ENCODE data around the gene RHBDD2.
"Not testable (repeated sequence)": the region's sequence is repeated elsewhere in the genome, so short reads cannot be mapped to it uniquely, and the experiment has no call there.

The RHBDD2 gene

GRCh38 chr7:75866489-75867389 lies 12.1 kb upstream of the RHBDD2 start:
- DNase-seq (ENCODE audit: low spot score): peak; percentile 72

- no peak for DNase-seq (ENCODE audit: low spot score)
Measured at GRCh38 chr7:75867390-75867717, 11.5 kb upstream of the RHBDD2 start.

GRCh38 chr7:75868153-75868552 lies 10.7 kb upstream of the RHBDD2 start:
- no peak for DNase-seq (ENCODE audit: low spot score)

GRCh38 chr7:75869776-75870379 lies 9.0 kb upstream of the RHBDD2 start:
- DNase-seq (ENCODE audit: low spot score): no peak

- DNase-seq (ENCODE audit: low spot score): no peak
Measured at GRCh38 chr7:75870557-75871161, 8.2 kb upstream of the RHBDD2 start.

- DNase-seq (ENCODE audit: low spot score): no peak
Measured at GRCh38 chr7:75872073-75872782, 6.6 kb upstream of the RHBDD2 start.

- DNase-seq (ENCODE audit: low spot score): not testable (repeated sequence)
Measured at GRCh38 chr7:75874180-75874579, 4.7 kb upstream of the RHBDD2 start.

- no peak for DNase-seq (ENCODE audit: low spot score)
Measured at GRCh38 chr7:75875113-75876080, 3.4 kb upstream of the RHBDD2 start.

GRCh38 chr7:75876126-75876881 lies 2.5 kb upstream of the RHBDD2 start:
- no peak for DNase-seq (ENCODE audit: low spot score)

GRCh38 chr7:75878312-75878768 lies 494 bp upstream of the RHBDD2 start:
- no peak for DNase-seq (ENCODE audit: low spot score)

- no peak for DNase-seq (ENCODE audit: low spot score)
Measured at GRCh38 chr7:75879771-75880184, 944 bp downstream of the RHBDD2 start.

GRCh38 chr7:75880242-75880641 lies 1.4 kb downstream of the RHBDD2 start:
- no peak for DNase-seq (ENCODE audit: low spot score)

GRCh38 chr7:75881436-75882095 lies 2.7 kb downstream of the RHBDD2 start:
- DNase-seq (ENCODE audit: low spot score): no peak

- not testable (repeated sequence) for DNase-seq (ENCODE audit: low spot score)
Measured at GRCh38 chr7:75883265-75883824, 4.5 kb downstream of the RHBDD2 start.

- DNase-seq (ENCODE audit: low spot score): no peak
Measured at GRCh38 chr7:75884476-75884875, 5.6 kb downstream of the RHBDD2 start.

- no peak for DNase-seq (ENCODE audit: low spot score)
Measured at GRCh38 chr7:75885036-75885435, 6.2 kb downstream of the RHBDD2 start.

GRCh38 chr7:75887669-75888369 lies 9.0 kb downstream of the RHBDD2 start:
- DNase-seq (ENCODE audit: low spot score): no peak

- DNase-seq (ENCODE audit: low spot score): no peak
Measured at GRCh38 chr7:75888464-75889222, 9.8 kb downstream of the RHBDD2 start.
